Choroid plexus epithelial cell (primary cell): ENCODE data around the gene ADA.
A peak's percentile ranks its signal among the peaks of the same experiment; 100 is the strongest.

Experiments used
- DNase-seq: peaks from one replicate; pipeline ENCODE4 v3.0.0-alpha.2; 2010; ENCODE audit warnings: low read depth
- H3K4me3 ChIP-seq: 2 replicates; pipeline ENCODE4 v1.5.1; 2011; ENCODE audit warnings: low read depth, mild to moderate bottlenecking, control low read depth, low read length, moderate library complexity
- CTCF ChIP-seq: conservative IDR thresholded peaks from 2 replicates; pipeline ENCODE4 v1.5.1; 2011; ENCODE audit warnings: low read depth, mild to moderate bottlenecking, control low read depth, inconsistent platforms, low read length, moderate library complexity

Gene ADA

GRCh38 chr20:44579313-44580081 lies 72.0 kb downstream of the ADA start:
- no peak for TF ChIP-seq CTCF
- no peak overlapping the region for H3K4me3 ChIP-seq
- no peak for DNase-seq

- peak; percentile 82 for DNase-seq
- TF ChIP-seq CTCF: peak; percentile 67
- H3K4me3 ChIP-seq: no peak overlapping the region
Measured at GRCh38 chr20:44576297-44576696, 75.2 kb downstream of the ADA start.

- TF ChIP-seq CTCF: no peak
- no peak for DNase-seq
- no peak overlapping the region for H3K4me3 ChIP-seq
Measured at GRCh38 chr20:44574372-44574771, 77.1 kb downstream of the ADA start.

GRCh38 chr20:44573501-44573869 lies 78.0 kb downstream of the ADA start:
- no peak for TF ChIP-seq CTCF
- no peak overlapping the region for H3K4me3 ChIP-seq
- DNase-seq: no peak

GRCh38 chr20:44572551-44573500 lies 78.7 kb downstream of the ADA start:
- TF ChIP-seq CTCF: no peak
- peak; percentile 87 for DNase-seq
- H3K4me3 ChIP-seq: no peak overlapping the region

- no peak for DNase-seq
- TF ChIP-seq CTCF: no peak
- no peak overlapping the region for H3K4me3 ChIP-seq
Measured at GRCh38 chr20:44571362-44571988, 80.0 kb downstream of the ADA start.
